Fibroblast of pulmonary artery (primary cell): ENCODE results near the gene XG.
A peak's percentile ranks its signal among the peaks of the same experiment; 100 is the strongest.

Source experiments
- DNase-seq: peaks from one replicate; pipeline ENCODE4 v3.0.0-alpha.2; 2010; ENCODE audit warnings: low read depth
- H3K4me3 ChIP-seq: replicated peaks from 2 replicates; pipeline ENCODE4 v1.5.1; 2011; ENCODE audit warnings: low read depth, mild to moderate bottlenecking, control low read depth, low read length, moderate library complexity
- TF ChIP-seq, protein P1 (sequence below): IDR thresholded peaks from 2 replicates; pipeline ENCODE4 v1.5.1; 2011; ENCODE audit warnings: mild to moderate bottlenecking, control low read depth, low read length, inconsistent platforms; ENCODE audit errors: missing control alignments

XG gene

DNA sequence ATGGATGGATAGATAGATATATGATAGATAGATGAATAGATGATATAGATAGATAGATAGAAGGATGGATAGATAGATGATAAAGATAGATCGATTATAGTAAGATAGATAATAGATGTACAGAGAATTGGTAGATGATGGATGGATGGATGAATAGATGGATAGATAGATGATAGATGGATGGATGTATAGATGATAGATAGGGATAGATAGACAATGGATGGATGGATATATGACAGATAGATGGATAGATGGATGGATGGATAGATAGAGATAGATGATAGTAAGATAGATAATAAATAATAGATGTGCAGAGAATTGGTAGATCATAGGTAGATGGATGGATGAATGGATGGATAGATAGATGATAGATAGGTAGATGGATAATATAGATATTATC lies 89.1 kb downstream of the XG start:
- no peak overlapping the region for H3K4me3 ChIP-seq
- TF ChIP-seq, protein P1, sequence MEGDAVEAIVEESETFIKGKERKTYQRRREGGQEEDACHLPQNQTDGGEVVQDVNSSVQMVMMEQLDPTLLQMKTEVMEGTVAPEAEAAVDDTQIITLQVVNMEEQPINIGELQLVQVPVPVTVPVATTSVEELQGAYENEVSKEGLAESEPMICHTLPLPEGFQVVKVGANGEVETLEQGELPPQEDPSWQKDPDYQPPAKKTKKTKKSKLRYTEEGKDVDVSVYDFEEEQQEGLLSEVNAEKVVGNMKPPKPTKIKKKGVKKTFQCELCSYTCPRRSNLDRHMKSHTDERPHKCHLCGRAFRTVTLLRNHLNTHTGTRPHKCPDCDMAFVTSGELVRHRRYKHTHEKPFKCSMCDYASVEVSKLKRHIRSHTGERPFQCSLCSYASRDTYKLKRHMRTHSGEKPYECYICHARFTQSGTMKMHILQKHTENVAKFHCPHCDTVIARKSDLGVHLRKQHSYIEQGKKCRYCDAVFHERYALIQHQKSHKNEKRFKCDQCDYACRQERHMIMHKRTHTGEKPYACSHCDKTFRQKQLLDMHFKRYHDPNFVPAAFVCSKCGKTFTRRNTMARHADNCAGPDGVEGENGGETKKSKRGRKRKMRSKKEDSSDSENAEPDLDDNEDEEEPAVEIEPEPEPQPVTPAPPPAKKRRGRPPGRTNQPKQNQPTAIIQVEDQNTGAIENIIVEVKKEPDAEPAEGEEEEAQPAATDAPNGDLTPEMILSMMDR = no peak
- DNase-seq = no peak

DNA sequence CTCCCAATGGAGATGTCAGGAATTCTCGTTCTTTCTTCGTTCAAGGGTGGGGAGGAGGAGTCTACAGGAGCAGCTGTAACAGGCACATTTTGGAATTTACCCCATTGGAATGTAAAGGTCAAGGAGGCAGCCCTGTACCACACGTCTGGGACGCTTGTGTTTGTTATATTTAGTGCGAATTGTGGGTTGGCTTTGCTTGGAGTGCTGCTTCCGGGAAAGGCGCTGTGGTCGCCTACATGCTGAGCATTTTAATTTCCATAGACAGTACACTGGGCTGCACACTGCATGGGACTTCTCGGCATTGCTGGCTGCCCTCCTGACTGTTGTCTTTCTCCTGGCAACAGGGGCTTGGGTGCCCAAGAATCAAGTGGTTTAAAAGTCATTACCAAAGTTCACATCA lies 89.7 kb downstream of the XG start:
- no peak for DNase-seq
- TF ChIP-seq, protein P1 = no peak
- no peak overlapping the region for H3K4me3 ChIP-seq

DNA sequence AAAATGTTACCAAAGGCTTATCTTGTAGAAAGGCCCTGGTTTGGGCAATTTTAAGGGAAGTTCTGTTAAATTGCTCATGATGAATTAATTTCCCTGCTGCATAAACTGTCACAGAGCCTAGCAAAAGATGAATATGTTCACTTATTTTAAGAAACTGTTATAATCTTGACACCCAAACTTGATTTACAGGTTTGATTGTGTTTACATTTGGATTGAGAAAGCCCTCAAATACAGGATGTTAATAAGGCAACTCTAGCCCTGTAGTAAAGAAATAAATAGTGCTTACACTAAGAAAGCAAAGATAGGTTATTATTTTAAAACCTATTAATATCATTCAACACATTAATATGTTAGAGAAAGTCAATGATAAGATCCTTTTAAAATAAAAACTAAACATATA lies 95.2 kb downstream of the XG start:
- no peak for DNase-seq
- no peak overlapping the region for H3K4me3 ChIP-seq
- TF ChIP-seq, protein P1 = no peak

DNA sequence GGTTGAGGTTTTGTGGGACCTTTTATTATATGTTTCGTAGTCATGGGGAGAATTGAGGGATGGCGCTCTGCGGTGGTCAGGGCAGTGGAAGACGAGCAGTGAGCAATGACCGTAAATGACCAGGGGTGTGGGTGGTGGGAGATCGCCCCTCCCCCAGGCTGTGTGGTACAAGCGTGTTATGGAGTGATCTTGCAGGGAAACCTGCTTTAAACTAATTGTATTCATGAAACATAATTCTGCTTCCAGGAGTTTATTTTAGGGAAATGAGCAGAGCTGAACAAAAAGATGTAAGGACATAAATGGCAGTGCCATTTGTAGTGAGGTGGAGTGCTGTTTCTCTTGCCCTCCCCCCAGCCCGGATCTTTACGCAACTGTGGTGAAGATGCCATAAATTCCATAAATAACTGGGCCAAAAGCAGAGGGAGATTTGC lies 97.0 kb downstream of the XG start:
- TF ChIP-seq, protein P1 = no peak
- H3K4me3 ChIP-seq = no peak overlapping the region
- peak; percentile 71 for DNase-seq

DNA sequence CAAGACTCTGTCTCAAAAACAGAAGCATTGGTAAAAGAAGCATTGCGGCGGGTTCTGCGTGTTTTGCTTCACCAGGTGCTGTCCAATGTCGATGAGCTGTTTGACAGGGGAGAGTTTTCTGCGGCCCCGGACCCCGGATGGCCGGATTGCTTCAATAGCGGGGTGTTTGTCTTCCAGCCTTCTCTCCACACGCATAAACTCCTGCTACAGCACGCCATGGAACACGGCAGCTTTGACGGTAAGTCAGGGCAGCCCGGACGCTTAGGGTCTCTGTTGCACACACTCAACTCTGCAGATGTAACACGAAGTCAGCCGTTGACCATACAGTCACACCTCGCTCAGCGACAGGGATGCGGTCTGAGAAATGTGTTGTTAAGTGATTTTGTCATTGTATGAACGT lies 103.1 kb downstream of the XG start:
- DNase-seq = no peak
- TF ChIP-seq, protein P1 = no peak
- no peak overlapping the region for H3K4me3 ChIP-seq

DNA sequence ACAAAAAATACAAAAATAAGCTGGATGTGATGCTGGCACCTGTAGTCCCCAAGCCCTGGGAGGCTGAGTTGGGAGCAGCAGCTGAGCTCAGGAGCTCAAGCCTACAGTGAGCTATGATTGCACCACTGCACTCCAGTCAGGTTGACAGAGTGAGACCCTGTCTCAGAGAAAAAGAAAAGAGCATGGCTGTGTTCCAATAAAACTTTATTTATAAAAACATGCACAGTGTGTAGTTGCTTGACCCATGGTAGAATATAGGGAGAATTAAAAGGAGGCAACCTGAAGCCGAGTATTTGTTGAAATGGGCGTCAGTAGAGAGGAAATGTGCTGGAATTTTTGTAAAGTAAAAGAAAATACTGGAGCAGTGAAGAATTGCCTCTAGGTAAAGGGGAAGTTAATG lies 103.9 kb downstream of the XG start:
- no peak overlapping the region for H3K4me3 ChIP-seq
- DNase-seq = no peak
- TF ChIP-seq, protein P1 = no peak

DNA sequence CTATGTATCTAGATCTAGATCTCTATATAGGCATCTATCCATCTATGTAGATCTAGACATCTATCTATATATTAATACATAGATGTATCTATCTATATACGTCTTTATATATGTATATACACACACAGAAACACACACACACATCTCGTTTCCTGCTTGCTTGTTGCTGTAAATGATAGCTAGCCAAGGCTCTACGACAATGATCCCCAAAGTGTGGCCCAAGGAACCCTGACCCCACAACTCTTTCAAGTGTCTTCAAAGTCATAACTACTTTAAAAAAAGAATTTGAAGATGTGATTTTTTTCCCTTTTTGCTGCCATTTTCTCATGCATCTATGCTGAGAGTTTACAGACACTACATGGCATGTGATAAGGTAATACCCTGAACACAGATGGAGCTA lies 105.7 kb downstream of the XG start:
- no peak overlapping the region for H3K4me3 ChIP-seq
- TF ChIP-seq, protein P1 = no peak
- DNase-seq = peak; percentile 4
